GM12875 (cell line): ENCODE measurements around the gene PDK4.

ENCODE experiments used
- H3K4me3 ChIP-seq: one replicate; pipeline ENCODE4 v1.5.1; 2011; ENCODE audit warnings: low read depth, low read length, control low read depth
- TF ChIP-seq, protein P1 (sequence below): IDR thresholded peaks from 2 replicates; pipeline ENCODE4 v1.5.1; 2011; ENCODE audit warnings: low read depth, mild to moderate bottlenecking, control low read depth, inconsistent platforms, low read length, moderate library complexity, borderline replicate concordance; ENCODE audit not compliant: insufficient read depth

The PDK4 gene

DNA sequence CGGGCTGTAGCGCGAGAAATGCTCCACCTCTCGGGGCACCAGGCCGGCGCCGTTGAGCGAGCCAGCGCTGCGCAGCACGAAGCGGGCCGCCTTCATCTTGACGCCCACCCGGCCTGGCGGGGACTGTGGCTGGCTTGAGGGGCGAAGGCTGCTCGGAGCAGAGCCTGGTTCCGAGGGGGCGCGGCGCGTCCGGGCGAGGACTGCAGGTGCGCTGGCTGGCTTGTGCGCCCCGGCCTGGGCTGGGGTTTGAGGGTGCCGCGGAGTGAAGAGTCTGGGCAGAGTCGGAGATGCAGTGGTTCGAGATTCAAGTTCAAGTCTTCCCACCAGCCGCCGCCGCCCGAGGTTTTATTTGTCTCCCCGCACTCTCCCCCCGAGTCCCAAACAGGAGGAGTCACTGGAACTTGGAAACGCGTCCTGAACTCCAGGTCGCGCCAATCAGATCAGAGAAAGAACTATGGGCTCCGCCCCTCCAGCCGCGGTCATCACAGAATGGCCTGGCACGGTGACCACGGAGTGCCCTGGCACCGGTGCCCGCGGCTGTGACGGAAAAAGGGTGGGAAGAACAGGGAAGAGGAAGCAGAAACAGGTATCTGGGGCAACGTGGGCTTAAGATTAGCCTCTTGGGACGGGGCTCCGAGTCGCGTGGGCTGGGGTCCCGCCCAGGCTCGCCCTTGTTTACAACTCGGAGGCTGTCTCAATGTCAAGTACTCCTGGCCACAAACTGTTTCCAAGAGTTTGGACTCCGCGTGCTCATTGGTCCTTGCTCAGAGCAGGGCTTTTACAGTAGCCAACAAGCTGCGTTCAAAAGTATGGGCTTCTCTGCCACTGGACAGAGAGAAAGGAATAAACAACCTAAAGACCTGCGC, at the start of gene PDK4:
TSS of gene PDK4 (minus strand) at position 319 of the 866 bp plus-strand sequence. CDS start at position 96, 223 bp downstream.
- H3K4me3 ChIP-seq, result no peak within 1 kb of the TSS
- TF ChIP-seq, protein P1, sequence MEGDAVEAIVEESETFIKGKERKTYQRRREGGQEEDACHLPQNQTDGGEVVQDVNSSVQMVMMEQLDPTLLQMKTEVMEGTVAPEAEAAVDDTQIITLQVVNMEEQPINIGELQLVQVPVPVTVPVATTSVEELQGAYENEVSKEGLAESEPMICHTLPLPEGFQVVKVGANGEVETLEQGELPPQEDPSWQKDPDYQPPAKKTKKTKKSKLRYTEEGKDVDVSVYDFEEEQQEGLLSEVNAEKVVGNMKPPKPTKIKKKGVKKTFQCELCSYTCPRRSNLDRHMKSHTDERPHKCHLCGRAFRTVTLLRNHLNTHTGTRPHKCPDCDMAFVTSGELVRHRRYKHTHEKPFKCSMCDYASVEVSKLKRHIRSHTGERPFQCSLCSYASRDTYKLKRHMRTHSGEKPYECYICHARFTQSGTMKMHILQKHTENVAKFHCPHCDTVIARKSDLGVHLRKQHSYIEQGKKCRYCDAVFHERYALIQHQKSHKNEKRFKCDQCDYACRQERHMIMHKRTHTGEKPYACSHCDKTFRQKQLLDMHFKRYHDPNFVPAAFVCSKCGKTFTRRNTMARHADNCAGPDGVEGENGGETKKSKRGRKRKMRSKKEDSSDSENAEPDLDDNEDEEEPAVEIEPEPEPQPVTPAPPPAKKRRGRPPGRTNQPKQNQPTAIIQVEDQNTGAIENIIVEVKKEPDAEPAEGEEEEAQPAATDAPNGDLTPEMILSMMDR, result no peak

DNA sequence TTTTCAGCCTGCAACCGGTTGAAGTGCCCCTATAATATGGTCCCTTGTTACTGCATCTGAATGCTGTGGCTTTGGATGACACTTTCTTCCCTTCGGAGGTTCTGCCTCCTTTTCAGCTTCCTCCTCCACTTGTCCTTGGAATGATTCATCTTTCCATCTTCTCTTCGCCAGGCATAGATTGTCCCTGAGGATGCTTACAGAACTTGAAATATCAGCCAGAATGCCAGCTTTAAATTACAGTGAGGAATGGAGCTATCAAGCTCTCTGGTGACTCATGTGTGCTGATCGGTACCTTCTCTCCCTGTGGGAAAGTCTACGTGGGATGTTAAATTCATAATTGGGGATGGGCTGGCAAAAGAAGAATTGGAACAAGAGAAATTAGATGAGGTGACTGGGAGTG, 45.9 kb upstream of the PDK4 start:
- H3K4me3 ChIP-seq, result no peak overlapping the region
- TF ChIP-seq, protein P1, result no peak

DNA sequence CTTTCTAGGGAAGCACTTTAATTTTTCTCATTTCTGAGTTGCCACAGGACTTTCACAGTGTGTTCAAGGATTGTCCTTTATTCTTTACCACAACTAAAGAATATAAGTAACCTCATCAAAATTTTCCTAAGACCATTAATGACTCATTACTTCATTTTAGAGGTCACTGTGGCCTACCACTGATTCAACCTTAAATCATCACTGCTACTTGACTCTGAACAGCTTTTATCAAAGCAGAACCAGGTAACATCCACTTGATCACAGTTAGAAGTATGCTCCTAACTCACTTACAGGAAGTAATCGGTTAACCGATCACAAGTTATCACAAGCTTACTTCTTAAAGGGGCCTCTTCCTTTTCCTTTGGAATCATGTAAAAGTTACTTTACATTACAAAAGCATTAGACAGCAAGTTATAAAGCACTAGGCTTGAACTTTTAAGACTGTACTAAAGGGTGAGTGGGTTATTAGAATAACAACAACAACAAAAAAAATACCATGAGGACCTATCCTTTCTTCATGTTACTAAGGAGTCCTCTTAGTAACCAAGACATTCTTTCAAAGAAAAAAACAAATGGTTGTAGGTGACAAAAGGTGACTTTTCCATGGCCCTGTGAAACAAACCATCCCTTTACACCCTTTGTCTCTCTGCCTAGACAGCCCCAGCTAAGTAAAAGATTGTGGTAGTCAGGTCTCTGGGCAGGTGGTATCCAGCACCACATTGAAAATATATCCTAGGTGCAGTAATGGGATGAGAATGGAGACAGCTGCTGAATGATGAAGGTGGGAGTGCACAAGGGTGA, 40.0 kb upstream of the PDK4 start:
- TF ChIP-seq, protein P1, result no peak

DNA sequence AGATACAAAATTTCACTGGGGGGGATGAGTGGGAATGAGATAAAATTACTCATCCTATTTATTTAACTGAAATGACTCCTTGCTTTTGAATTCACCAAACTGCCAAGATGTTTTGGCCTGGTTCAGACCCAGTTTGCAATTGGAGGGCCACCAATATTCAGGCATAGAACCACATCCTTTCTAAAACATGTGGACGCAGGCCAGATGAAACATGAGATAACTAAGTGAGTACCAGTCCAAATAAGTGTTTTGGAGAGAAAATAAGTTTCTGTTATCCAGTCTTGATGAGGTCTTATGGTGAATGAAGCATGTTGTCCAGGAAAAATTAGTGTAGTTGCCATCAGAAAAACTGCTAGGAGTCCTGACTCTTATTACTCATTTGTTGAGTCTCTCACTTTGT, 36.3 kb upstream of the PDK4 start:
- TF ChIP-seq, protein P1, result no peak
- H3K4me3 ChIP-seq, result no peak overlapping the region

More for the DNA sequence above, 40.0 kb upstream of the PDK4 start:
- H3K4me3 ChIP-seq, result no peak overlapping the region

DNA sequence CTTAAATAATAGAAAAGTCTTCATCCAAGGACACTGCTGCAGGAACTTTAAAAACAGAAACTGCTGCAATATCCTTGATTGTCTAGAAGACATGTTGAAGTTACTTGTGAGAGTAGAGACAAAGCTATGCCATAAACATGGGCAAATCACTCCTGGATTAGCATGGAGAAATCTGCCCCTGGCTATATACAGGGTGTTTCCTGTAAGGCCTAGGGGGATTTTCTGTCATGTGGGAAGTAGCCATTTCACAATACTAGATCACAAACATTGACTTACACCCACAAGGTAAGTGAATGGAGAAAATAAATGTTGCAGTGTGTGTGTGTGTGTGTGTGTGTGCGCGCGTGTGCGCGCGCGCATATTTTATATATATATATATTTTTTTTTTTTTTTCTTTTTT, 35.2 kb upstream of the PDK4 start:
- no peak overlapping the region for H3K4me3 ChIP-seq
- TF ChIP-seq, protein P1, result no peak

DNA sequence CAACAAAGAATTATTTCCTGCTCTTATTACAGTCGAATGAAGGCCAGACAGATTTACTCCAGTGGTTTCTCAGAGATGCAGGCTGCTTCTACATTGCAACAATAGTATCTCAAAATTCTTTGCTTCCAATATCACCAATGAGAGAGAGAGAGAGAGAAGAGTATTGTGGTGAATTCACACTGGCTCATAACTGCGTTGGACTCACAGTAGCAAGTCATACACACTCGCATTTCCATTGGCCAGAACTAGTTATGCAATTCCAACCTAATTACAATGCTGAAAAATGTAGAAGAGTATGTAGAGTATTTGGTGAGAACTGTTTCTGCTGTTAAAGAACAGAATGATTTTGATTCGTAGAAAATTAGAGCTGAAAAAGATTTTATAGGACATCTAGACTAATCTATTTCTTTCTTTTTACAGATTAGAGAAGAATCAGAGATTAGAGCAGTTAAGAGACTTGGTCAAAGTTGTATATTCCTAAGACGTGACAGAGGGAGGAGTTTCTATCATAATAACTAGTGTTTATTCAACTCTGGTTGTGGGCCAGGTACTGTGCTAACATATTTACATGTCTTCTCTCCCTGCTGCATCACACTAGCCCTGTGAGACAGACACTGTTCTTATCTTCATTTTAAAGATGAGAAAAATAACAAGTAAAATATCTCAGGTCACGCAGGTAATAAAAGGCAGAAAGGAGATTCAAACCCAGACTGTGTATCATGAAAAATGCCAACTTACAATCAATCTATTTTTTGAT, 34.6 kb upstream of the PDK4 start:
- TF ChIP-seq, protein P1, result no peak
- H3K4me3 ChIP-seq, result no peak overlapping the region
